GM19468 (cell line): ENCODE measurements around the gene SLC9A9.
"Not testable (repeated sequence)": the region's sequence is repeated elsewhere in the genome, so short reads cannot be mapped to it uniquely, and the experiment has no call there.

ENCODE experiments used
- ATAC-seq: cut with Tn5 transposase; IDR thresholded peaks from one replicate; pipeline ENCODE4 v1.9.1; 2021; ENCODE audit warnings: mild to moderate bottlenecking, moderate library complexity, moderate number of reproducible peaks; ENCODE audit not compliant: unreplicated experiment; ENCODE audit errors: extremely low read depth

The SLC9A9 gene

GRCh38 chr3:143439817-143440216 is 408.5 kb downstream of the SLC9A9 start:
- ATAC-seq, result no peak

- no peak for ATAC-seq
Measured at GRCh38 chr3:143437405-143437804, 410.9 kb downstream of the SLC9A9 start.

GRCh38 chr3:143436231-143436930 is 411.9 kb downstream of the SLC9A9 start:
- ATAC-seq, result no peak

GRCh38 chr3:143433787-143434378 is 414.4 kb downstream of the SLC9A9 start:
- no peak for ATAC-seq

- not testable (repeated sequence) for ATAC-seq
Measured at GRCh38 chr3:143431298-143431697, 417.0 kb downstream of the SLC9A9 start.

GRCh38 chr3:143430568-143430967 is 417.7 kb downstream of the SLC9A9 start:
- ATAC-seq, result no peak

GRCh38 chr3:143429628-143430514 is 418.4 kb downstream of the SLC9A9 start:
- ATAC-seq, result no peak

- ATAC-seq, result no peak
Measured at GRCh38 chr3:143428294-143428693, 420.0 kb downstream of the SLC9A9 start.

GRCh38 chr3:143427631-143428030 is 420.6 kb downstream of the SLC9A9 start:
- no peak for ATAC-seq

- no peak for ATAC-seq
Measured at GRCh38 chr3:143424874-143425273, 423.4 kb downstream of the SLC9A9 start.

- no peak for ATAC-seq
Measured at GRCh38 chr3:143421556-143421955, 426.7 kb downstream of the SLC9A9 start.

GRCh38 chr3:143419611-143420010 is 428.7 kb downstream of the SLC9A9 start:
- ATAC-seq, result no peak

GRCh38 chr3:143418391-143418790 is 429.9 kb downstream of the SLC9A9 start:
- no peak for ATAC-seq

- no peak for ATAC-seq
Measured at GRCh38 chr3:143416229-143416628, 432.0 kb downstream of the SLC9A9 start.

- no peak for ATAC-seq
Measured at GRCh38 chr3:143414571-143415253, 433.6 kb downstream of the SLC9A9 start.

- ATAC-seq, result no peak
Measured at GRCh38 chr3:143413372-143413771, 434.9 kb downstream of the SLC9A9 start.

GRCh38 chr3:143412084-143412483 is 436.2 kb downstream of the SLC9A9 start:
- ATAC-seq, result no peak

- no peak for ATAC-seq
Measured at GRCh38 chr3:143410259-143410658, 438.0 kb downstream of the SLC9A9 start.

GRCh38 chr3:143408771-143409170 is 439.5 kb downstream of the SLC9A9 start:
- no peak for ATAC-seq

GRCh38 chr3:143402602-143403001 is 445.7 kb downstream of the SLC9A9 start:
- ATAC-seq, result no peak
